Measurements from ENCODE around the gene SPATA45.

DNA sequence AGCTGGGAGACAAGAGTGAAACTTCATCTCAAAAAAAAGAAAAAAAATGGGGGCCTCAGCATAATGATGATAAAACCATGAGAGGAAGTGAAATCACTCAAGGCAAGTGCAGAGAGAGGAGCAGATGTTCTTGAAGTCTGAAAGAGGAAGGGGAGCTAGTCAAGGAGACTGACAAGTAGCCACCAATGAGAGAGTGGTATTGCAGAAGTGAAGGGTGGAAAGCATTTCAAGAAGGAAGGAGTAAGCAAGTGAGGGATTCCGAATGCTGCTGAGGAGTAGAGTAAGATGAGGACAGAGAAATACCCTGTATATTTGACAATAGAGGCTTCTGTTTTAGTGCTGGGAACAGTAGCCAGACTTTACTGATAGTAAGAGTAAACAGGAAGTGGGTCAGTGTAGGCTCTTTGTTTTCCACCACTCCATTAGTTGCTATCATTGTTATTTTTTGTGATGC lies 52.9 kb downstream of the SPATA45 start:
- TF ChIP-seq, protein P1, sequence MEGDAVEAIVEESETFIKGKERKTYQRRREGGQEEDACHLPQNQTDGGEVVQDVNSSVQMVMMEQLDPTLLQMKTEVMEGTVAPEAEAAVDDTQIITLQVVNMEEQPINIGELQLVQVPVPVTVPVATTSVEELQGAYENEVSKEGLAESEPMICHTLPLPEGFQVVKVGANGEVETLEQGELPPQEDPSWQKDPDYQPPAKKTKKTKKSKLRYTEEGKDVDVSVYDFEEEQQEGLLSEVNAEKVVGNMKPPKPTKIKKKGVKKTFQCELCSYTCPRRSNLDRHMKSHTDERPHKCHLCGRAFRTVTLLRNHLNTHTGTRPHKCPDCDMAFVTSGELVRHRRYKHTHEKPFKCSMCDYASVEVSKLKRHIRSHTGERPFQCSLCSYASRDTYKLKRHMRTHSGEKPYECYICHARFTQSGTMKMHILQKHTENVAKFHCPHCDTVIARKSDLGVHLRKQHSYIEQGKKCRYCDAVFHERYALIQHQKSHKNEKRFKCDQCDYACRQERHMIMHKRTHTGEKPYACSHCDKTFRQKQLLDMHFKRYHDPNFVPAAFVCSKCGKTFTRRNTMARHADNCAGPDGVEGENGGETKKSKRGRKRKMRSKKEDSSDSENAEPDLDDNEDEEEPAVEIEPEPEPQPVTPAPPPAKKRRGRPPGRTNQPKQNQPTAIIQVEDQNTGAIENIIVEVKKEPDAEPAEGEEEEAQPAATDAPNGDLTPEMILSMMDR (IDR thresholded peaks at IDR 0.05; ENCODE audit: low read depth, low read length): no peak
- TF ChIP-seq EZH2phosphoT487 (IDR thresholded peaks at IDR 0.05; ENCODE audit: low read depth): no peak
